PC-9 (cell line): ENCODE results near the gene CLDN15. TPM values are rescaled to one million over a fixed set of nuclear protein-coding genes. Genes with fewer than 3 reads are reported as not detected.
A peak's percentile ranks its signal among the peaks of the same experiment; 100 is the strongest.

ENCODE experiments used
- BruUV-seq: library from RNA; stranded (reverse); fragments of 400-500 nt; replicated peaks from 2 replicates; lab custom pipeline; 2021; lab: Mats Ljungman, UMichigan
- CTCF ChIA-PET: fragments of 300-600 bp; sonication (Branson Sonifier 250); formaldehyde crosslinking; loops from one replicate; lab custom pipeline; 2022; ENCODE audit warnings: antibody characterized with exemption; lab: Charles Lee
- POLR2A ChIA-PET: fragments of 300-600 bp; sonication (Branson Sonifier 250); formaldehyde crosslinking; loops from one replicate; lab custom pipeline; 2022; ENCODE audit warnings: antibody characterized with exemption; ENCODE audit not compliant: unreplicated experiment; lab: Charles Lee
- DNase-seq, 2 experiments: peaks; one replicate each; pipeline versions ENCODE4 v3.0.0 to v3.0.0-alpha.2; 2015 to 2022; ENCODE audit warnings: mixed read lengths in 1 of 2
- H2AFZ ChIP-seq: fragments of 200-600 bp; sonication (generic); 2 replicates; pipeline ENCODE4 v1.8.1; 2017; ENCODE audit warnings: antibody characterized with exemption
- H3F3A ChIP-seq: fragments of 200-600 bp; sonication (generic); 2 replicates; pipeline ENCODE4 v1.8.1; 2017; ENCODE audit warnings: antibody characterized with exemption, mild to moderate bottlenecking, low read depth; ENCODE audit not compliant: insufficient read depth
- H3K27ac ChIP-seq: fragments of 200-600 bp; sonication (generic); 2 replicates; pipeline ENCODE4 v1.6.1; 2016; ENCODE audit warnings: mixed run types
- H3K27me3 ChIP-seq: fragments of 200-600 bp; sonication (generic); 2 replicates; pipeline ENCODE4 v1.6.1; 2016; ENCODE audit warnings: low read depth, mixed run types; ENCODE audit not compliant: insufficient read depth
- H3K36me3 ChIP-seq: fragments of 200-600 bp; sonication (generic); 2 replicates; pipeline ENCODE4 v1.6.1; 2016; ENCODE audit warnings: low read depth, mixed run types
- H3K4me1 ChIP-seq: fragments of 200-600 bp; sonication (generic); replicated peaks from 2 replicates; pipeline ENCODE4 v1.6.1; 2016; ENCODE audit warnings: mixed run types; ENCODE audit not compliant: insufficient read depth
- H3K4me2 ChIP-seq: fragments of 200-600 bp; sonication (generic); 2 replicates; pipeline ENCODE4 v1.6.1; 2017; ENCODE audit warnings: mixed run types
- H3K4me3 ChIP-seq: fragments of 200-600 bp; sonication (generic); 2 replicates; pipeline ENCODE4 v1.6.1; 2016; ENCODE audit warnings: mixed run types
- H3K79me2 ChIP-seq: fragments of 200-600 bp; sonication (generic); 2 replicates; pipeline ENCODE4 v1.6.1; 2017; ENCODE audit warnings: low read depth, mixed run types
- H3K9me2 ChIP-seq: fragments of 200-600 bp; sonication (generic); 2 replicates; pipeline ENCODE4 v1.8.1; 2017; ENCODE audit warnings: mild to moderate bottlenecking; ENCODE audit not compliant: insufficient read depth
- H3K9me3 ChIP-seq: fragments of 200-600 bp; sonication (generic); 2 replicates; pipeline ENCODE4 v1.8.1; 2016; ENCODE audit warnings: low read depth; ENCODE audit not compliant: insufficient read depth
- H4K20me1 ChIP-seq: fragments of 200-600 bp; sonication (generic); 2 replicates; pipeline ENCODE4 v1.8.1; 2017; ENCODE audit not compliant: insufficient read depth
- EZH2 ChIP-seq: fragments of 200-600 bp; sonication (generic); IDR thresholded peaks from 2 replicates; pipeline ENCODE4 v1.8.0; 2017; ENCODE audit warnings: antibody characterized with exemption, low read depth
- intact Hi-C: fragments of 100-400 bp; cut with micrococcal nuclease; formaldehyde crosslinking; loops from one replicate; pipeline ENCODE4 v1.10.0; 2022; ENCODE audit not compliant: unreplicated experiment
- total RNA-seq: library from RNA; stranded (reverse); gene quantifications from 2 replicates; pipeline ENCODE4 v1.2.3, GENCODE V29; 2021
- TF ChIP-seq, protein P1 (sequence below): fragments of 200-600 bp; sonication (generic); conservative IDR thresholded peaks from 2 replicates; pipeline ENCODE4 v1.6.1; 2017; ENCODE audit warnings: mixed run types, antibody characterized with exemption, mild to moderate bottlenecking, moderate library complexity

CLDN15 gene
- total RNA-seq, 1 experiment from 2014 or later, result 17.2 TPM

DNA sequence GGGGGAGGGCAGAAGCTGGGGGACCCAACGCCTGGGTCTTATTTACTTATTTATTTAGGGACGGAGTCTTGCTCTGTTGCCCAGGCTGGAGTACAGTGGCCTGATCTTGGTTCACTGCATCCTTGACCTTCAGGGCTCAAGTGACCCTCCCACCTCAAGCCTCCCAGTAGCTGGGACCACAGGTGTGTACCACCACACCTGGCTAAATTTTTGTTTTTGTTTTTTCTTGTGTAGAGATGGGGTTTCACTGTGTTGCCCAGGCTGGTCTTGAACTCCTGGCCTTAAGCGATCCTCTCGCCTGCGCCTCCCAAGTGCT lies 35.0 kb downstream of the CLDN15 start:
- Histone ChIP-seq H4K20me1 (no peaks in the 10 kb centered on the region), H3F3A (no peaks in the 10 kb centered on the region), H3K79me2 (no peaks in the 10 kb centered on the region), H3K36me3 (no peaks in the 10 kb centered on the region), H3K4me1 (no peaks in the 10 kb centered on the region), H3K4me2 (no peak overlapping the region), H3K9me3 (no peaks in the 10 kb centered on the region), H3K27me3 (no peaks in the 10 kb centered on the region), H3K27ac (no peak overlapping the region), H3K4me3 (no peak overlapping the region), H2AFZ (no peak overlapping the region), H3K9me2 (no peaks in the 10 kb centered on the region)
- BruUV-seq, result no TSS peak
- ChIA-PET POLR2A (no interaction called here), CTCF (no interaction called here)
- no peak for DNase-seq
- TF ChIP-seq, protein P1, sequence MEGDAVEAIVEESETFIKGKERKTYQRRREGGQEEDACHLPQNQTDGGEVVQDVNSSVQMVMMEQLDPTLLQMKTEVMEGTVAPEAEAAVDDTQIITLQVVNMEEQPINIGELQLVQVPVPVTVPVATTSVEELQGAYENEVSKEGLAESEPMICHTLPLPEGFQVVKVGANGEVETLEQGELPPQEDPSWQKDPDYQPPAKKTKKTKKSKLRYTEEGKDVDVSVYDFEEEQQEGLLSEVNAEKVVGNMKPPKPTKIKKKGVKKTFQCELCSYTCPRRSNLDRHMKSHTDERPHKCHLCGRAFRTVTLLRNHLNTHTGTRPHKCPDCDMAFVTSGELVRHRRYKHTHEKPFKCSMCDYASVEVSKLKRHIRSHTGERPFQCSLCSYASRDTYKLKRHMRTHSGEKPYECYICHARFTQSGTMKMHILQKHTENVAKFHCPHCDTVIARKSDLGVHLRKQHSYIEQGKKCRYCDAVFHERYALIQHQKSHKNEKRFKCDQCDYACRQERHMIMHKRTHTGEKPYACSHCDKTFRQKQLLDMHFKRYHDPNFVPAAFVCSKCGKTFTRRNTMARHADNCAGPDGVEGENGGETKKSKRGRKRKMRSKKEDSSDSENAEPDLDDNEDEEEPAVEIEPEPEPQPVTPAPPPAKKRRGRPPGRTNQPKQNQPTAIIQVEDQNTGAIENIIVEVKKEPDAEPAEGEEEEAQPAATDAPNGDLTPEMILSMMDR, result no peak
- no peak for TF ChIP-seq EZH2
- intact Hi-C loops, result no loop called here

DNA sequence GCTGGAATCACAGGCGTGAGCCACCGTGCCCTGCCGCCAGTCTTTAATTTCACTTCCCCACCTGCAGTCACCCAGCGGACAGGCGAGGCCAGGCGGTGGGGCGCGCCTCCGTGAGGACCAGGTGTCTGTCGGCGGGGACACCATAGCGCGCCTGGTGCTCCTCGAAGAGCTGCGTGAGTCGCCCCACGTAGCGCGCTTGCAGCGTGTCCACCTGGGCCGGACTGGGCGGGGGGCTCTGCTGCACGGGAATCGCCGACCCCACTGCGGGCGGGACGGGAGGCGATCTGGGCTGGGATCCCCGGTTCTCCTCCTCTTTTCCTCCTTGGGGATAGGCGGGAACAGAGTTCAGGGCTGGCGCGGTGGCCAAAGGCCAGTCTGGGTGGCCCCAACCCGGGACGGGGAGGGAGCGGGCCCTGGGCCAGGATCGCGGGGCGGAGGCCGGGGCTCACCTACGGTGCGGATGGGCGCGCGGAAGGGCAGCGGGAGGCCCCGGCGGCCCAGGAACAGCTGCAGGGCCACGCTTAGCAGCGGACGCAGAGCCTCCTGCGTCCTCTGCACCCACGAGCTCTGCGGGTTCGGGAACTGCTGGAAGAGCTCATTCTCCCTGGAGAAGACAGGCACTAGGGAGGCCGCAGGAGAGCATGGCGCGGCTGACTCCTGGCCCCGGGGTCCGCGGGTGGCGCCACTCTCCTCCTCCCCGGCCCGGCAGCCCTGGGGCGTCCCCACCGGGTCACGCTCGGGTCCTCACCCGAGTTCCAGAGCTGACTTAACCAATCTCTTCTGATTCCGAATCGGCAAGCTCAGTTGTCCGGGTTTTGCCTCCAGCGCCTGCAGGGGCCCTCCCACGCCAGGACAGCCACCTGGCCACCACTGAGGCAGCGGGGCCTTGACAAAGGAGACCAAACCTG lies 35.7 kb downstream of the CLDN15 start:
- no peak overlapping the region for H3K4me3 ChIP-seq
- H3K9me2 ChIP-seq, result no peaks in the 10 kb centered on the region
- H3K9me3 ChIP-seq, result no peaks in the 10 kb centered on the region
- H2AFZ ChIP-seq, result no peak overlapping the region
- H3F3A ChIP-seq, result no peaks in the 10 kb centered on the region
- H3K27ac ChIP-seq, result no peak overlapping the region
- no TSS peak for BruUV-seq
- ChIA-PET CTCF (interaction anchor here (0.6 kb wide), 1 partner anchor 90 kb away, joined by 3 read pairs; no protein-coding TSS in a partner anchor), POLR2A (no interaction called here)
- TF ChIP-seq, protein P1, result no peak
- no peak for TF ChIP-seq EZH2
- intact Hi-C loops, result no loop called here
- no peak overlapping the region for H3K4me2 ChIP-seq
- no peak for DNase-seq
- no peaks in the 10 kb centered on the region for H3K36me3 ChIP-seq
- H3K27me3 ChIP-seq, result no peaks in the 10 kb centered on the region
- no peaks in the 10 kb centered on the region for H4K20me1 ChIP-seq
- no peaks in the 10 kb centered on the region for H3K79me2 ChIP-seq
- no peaks in the 10 kb centered on the region for H3K4me1 ChIP-seq

DNA sequence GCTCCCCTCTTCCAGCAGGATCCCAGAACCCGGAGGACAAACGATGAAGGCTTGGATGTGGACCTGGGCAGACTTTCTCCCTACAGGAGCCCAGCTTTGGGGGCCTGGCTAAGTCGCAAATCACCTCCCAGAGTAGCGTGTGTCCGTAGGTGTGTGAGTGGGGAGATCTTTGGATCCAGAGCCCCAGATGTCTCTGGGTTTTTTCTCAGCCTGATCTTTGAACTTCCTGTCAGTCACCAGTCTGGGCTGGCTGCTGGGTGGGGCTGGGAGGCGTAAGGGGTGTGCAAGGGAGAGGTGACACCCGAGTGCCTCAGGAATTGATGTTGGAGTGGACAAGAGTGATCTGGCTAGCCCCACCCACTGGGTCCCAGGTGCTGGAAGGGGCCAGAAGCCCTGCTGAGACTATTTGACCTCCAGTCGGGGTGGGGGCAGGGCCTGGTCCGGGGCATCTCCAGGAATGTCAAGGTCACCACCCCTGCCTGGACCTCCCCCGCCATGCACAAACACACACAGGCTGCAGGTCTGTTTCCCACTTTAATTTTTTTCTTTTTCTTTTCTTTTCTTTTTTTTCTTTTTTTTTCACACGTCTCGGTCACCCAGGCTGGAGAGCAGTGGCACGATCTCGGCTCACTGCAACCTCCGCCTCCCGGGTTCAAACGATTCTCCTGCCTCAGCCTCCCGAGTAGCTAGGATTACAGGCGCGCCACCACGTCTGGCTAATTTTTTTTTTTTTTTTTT lies 36.6 kb downstream of the CLDN15 start, which contains the start of gene MOGAT3:
Gene MOGAT3, minus strand, starts transcription at position 175 of the 738 bp plus-strand sequence. CDS start 182 bp downstream, outside the sequence.
- Histone ChIP-seq H3K4me3 (no peak within 1 kb of the TSS), H2AFZ (no peak within 1 kb of the TSS), H3K4me1 (no peaks in the 10 kb centered on the region), H3K27me3 (no peaks in the 10 kb centered on the region), H3K36me3 (no peaks in the 10 kb centered on the region), H3K9me2 (no peaks in the 10 kb centered on the region), H3K4me2 (no peak within 1 kb of the TSS), H3K79me2 (no peaks in the 10 kb centered on the region), H3F3A (no peaks in the 10 kb centered on the region), H3K27ac (no peak within 1 kb of the TSS), H3K9me3 (no peaks in the 10 kb centered on the region), H4K20me1 (no peaks in the 10 kb centered on the region)
- TF ChIP-seq, protein P1, result no peak
- no peak for TF ChIP-seq EZH2
- ChIA-PET CTCF (no interaction called here), POLR2A (no interaction called here)
- peak in 1 of 2 experiments; percentile 21 for DNase-seq
- BruUV-seq, result no TSS peak
- intact Hi-C loops, result no loop called here
